Lung (tissue), 12 donors: ENCODE results near the gene XRCC6. TPM values are rescaled to one million over a fixed set of nuclear protein-coding genes. Genes with fewer than 3 reads are reported as not detected.

Source experiments
- ATAC-seq: fragments of 200-7000 bp; cut with Tn5 transposase; one replicate; pipeline ENCODE4 v1.9.1; 2020; ENCODE audit warnings: moderate number of reproducible peaks; ENCODE audit not compliant: insufficient read depth, low FRiP score
- DNase-seq, 3 donors: peaks; one replicate each; pipeline ENCODE4 v3.0.0-alpha.2; 2013 to 2017
- H3K27ac ChIP-seq, 2 donors: one replicate each; pipeline ENCODE4 v1.5.1; 2013; ENCODE audit warnings: mild to moderate bottlenecking in 2 of 2, moderate library complexity in 2 of 2, control low read depth in 1 of 2, inconsistent platforms in 1 of 2, low read depth in 1 of 2, low read length in 1 of 2
- H3K27me3 ChIP-seq, 3 donors: one replicate each; pipeline ENCODE4 v1.5.1; 2013; ENCODE audit warnings: low read length in 2 of 3; ENCODE audit not compliant: control insufficient read depth in 3 of 3, insufficient read depth in 3 of 3
- H3K36me3 ChIP-seq, 4 donors: one replicate each; pipeline ENCODE4 v1.5.1; 2013; ENCODE audit warnings: low read length in 4 of 4, mild to moderate bottlenecking in 1 of 4, moderate library complexity in 1 of 4; ENCODE audit not compliant: control insufficient read depth in 4 of 4, insufficient read depth in 4 of 4
- H3K4me1 ChIP-seq, 5 donors: one replicate each; pipeline ENCODE4 v1.5.1; 2013; ENCODE audit warnings: low read length in 5 of 5, mild to moderate bottlenecking in 2 of 5, moderate library complexity in 1 of 5; ENCODE audit not compliant: control insufficient read depth in 5 of 5, insufficient read depth in 5 of 5
- H3K4me3 ChIP-seq: one replicate; pipeline ENCODE4 v1.5.1; 2013; ENCODE audit warnings: mild to moderate bottlenecking, control low read depth, moderate library complexity
- H3K9ac ChIP-seq, 2 donors: one replicate each; pipeline ENCODE4 v1.5.1; 2013; ENCODE audit warnings: low read length in 2 of 2, control low read depth in 1 of 2; ENCODE audit not compliant: insufficient read depth in 1 of 2
- H3K9me3 ChIP-seq, 4 donors: one replicate each; pipeline ENCODE4 v1.5.1; 2013; ENCODE audit warnings: low read length in 3 of 4, mild to moderate bottlenecking in 1 of 4, moderate library complexity in 1 of 4; ENCODE audit not compliant: control insufficient read depth in 4 of 4, insufficient read depth in 3 of 4
- WGBS, 2 donors: extraction: QIAGEN DNeasy Blood & Tissue Kit; methylation state at CpG; one replicate each; pipeline ENCODE4 v1.1.7; 2013; 5-methylcytosine and 5-hydroxymethylcytosine counted together
- polyA plus RNA-seq, 2 donors: library from polyadenylated mRNA; stranded (reverse); fragments of 200-250 nt; gene quantifications; one replicate each; pipeline ENCODE4 v1.2.1, GENCODE V29; 2013
- total RNA-seq, 2 donors: library from RNA; depleted of rRNA in 1 of 2; stranded (reverse); fragments of >200 nt in 1 of 2; gene quantifications; one replicate each; pipeline ENCODE4 v1.2.1, GENCODE V29; 2014 to 2021
- TF ChIP-seq, protein P1 (sequence below): IDR thresholded peaks from 2 replicates; pipeline ENCODE4 v1.5.1; 2012; ENCODE audit warnings: mild to moderate bottlenecking; ENCODE audit errors: control extremely low read depth, extremely low read depth
- donor health status: control.
- donor health status: control.
- donor health status: Bipolar disorder and iron deficiency.
- donor health status: healthy.
- donor health status: DM: yes; HTN: yes; CAD: no.

XRCC6 gene
- total and polyA plus RNA-seq, 4 donors = 149 to 235 (median 194) TPM

DNA sequence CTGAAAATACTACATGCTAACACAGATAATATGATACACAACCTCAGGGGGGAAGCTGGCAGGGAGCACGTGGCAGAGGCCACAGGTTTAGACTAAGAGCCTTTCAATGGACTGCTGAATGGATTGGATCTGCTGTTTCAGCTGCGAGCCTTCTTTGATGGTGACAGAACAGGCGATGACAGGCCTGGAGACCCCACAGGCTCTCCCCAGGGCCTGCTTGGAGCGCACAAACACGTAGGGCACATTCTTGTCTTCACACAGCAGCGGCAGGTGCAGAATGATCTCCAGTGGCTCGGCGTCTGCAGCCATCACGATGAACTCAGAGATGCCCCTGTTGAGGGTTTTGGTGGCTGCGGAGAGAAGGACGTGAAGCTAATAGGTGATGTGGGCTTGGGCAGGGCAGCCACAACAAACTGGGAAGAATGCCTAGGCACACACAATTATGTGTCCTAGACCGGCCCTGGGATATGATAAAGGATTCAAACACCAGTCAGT lies 53.8 kb downstream of the XRCC6 start:
- WGBS, 2 donors = 92 to 94% methylated on average over 12 of the region's 12 CpGs
- Histone ChIP-seq H3K4me1 (peaks cover 0 to 1% (median 0%) of the 10 kb centered on the region in 5 donors), H3K27me3 (no peaks in the 10 kb centered on the region), H3K27ac (no peak overlapping the region), H3K9ac (no peak overlapping the region), H3K4me3 (no peak overlapping the region), H3K9me3 (no peaks in the 10 kb centered on the region), H3K36me3 (peaks cover 15 to 26% (median 19%) of the 10 kb centered on the region in 4 donors)
- DNase-seq (no peak), ATAC-seq (no peak)
- TF ChIP-seq, protein P1, sequence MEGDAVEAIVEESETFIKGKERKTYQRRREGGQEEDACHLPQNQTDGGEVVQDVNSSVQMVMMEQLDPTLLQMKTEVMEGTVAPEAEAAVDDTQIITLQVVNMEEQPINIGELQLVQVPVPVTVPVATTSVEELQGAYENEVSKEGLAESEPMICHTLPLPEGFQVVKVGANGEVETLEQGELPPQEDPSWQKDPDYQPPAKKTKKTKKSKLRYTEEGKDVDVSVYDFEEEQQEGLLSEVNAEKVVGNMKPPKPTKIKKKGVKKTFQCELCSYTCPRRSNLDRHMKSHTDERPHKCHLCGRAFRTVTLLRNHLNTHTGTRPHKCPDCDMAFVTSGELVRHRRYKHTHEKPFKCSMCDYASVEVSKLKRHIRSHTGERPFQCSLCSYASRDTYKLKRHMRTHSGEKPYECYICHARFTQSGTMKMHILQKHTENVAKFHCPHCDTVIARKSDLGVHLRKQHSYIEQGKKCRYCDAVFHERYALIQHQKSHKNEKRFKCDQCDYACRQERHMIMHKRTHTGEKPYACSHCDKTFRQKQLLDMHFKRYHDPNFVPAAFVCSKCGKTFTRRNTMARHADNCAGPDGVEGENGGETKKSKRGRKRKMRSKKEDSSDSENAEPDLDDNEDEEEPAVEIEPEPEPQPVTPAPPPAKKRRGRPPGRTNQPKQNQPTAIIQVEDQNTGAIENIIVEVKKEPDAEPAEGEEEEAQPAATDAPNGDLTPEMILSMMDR = no peak

DNA sequence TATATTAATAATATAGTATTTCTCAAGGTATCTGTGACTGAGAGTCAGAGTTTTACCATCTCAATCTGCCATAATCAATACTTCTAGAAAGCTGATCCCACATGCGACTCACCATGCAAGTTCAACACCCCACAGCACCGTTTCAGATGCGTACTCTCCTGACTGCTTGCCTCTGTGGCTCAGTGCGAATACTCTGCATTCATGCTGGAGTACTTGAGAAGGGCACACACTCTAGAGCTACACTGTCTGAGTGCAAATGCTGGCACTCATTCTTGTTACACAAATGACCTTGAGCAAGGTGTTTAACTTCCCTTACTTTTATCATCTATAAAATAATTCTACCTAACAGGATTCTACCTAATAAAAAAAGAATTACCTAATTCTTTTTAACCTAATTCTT lies 55.0 kb downstream of the XRCC6 start:
- no peak for ATAC-seq
- no peaks in the 10 kb centered on the region for H3K9me3 ChIP-seq
- no peak for DNase-seq
- no peak overlapping the region for H3K4me3 ChIP-seq
- TF ChIP-seq, protein P1 = no peak
- peaks cover 17 to 27% (median 19%) of the 10 kb centered on the region in 4 donors for H3K36me3 ChIP-seq
- WGBS, 2 donors = 78 to 93% methylated on average over 4 of the region's 4 CpGs
- peaks cover 0 to 1% (median 0%) of the 10 kb centered on the region in 5 donors for H3K4me1 ChIP-seq
- no peak overlapping the region for H3K9ac ChIP-seq
- H3K27ac ChIP-seq = no peak overlapping the region
- H3K27me3 ChIP-seq = no peaks in the 10 kb centered on the region

DNA sequence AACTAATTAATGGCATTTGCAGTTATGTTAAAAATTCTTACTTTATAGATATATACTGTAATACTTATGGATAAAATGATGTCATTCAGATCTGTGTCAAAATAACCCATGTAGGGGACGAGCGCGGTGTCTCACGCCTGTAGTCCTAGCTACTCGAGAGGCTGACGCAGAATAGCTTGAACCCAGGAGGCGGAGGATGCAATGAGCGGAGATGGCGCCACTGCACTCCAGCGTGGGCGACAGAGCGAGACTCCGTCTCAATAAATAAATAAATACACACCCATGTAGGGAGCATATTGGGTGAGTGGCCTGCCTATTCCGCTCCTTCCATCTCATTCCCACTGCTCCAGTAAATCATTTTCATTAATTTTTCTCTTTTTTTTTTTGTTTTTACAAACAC lies 60.5 kb downstream of the XRCC6 start:
- Histone ChIP-seq H3K4me1 (peaks cover 0 to 3% (median 0%) of the 10 kb centered on the region in 5 donors), H3K9ac (no peak overlapping the region), H3K36me3 (peaks cover 7 to 16% (median 8%) of the 10 kb centered on the region in 4 donors), H3K27me3 (no peaks in the 10 kb centered on the region), H3K27ac (peak overlapping the region in 1 of 2 donors; percentile 6), H3K9me3 (no peaks in the 10 kb centered on the region), H3K4me3 (peak overlapping the region; percentile 33)
- no peak for ATAC-seq
- TF ChIP-seq, protein P1 = no peak
- 41 to 59% methylated on average over 14 of the region's 14 CpGs for WGBS, 2 donors
- no peak for DNase-seq
